Measurements from ENCODE around the gene DMTF1.
"Not testable (repeated sequence)": the region's sequence is repeated elsewhere in the genome, so short reads cannot be mapped to it uniquely, and the experiment has no call there.

DMTF1 gene

DNA sequence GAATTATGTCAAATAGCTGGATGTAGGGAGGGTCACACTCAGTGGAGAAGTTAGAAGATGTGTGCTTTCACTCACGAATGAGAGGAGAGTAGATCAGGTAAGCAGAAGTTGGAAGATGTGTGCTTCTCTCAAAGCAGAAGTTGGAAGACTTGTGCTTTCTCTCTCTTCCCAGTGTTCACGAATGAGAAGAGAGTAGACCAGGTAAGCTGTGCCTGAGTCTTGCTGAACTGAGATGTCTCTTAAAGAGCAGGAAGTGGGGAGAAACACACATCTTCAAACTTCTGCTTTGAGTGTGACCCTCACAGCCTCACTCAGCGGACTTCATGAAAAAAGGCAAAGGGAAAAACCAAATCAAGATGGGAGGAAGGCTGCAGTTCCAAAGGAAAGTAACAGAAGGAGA is 74.2 kb downstream of the DMTF1 start:
- no peak for DNase-seq

DNA sequence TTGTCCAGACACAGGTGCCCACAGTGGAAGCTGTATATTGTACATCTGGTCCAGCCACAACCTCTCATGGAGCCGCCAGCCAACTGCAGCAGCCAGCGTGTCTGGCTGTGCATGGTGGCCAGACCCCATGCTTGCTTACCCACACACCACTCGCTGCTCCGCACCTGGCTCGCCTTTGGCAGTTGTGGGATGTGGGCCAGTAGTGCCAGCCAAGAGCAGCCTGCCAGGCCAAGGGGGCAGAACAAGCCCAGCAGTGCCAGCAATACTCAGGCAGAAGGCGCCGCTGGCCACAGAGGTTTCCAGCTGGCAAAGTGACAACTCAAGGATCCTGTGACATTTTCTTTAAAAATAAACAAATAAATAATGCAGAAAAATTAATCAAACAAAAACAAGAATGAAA is 79.0 kb downstream of the DMTF1 start:
- no peak for DNase-seq

DNA sequence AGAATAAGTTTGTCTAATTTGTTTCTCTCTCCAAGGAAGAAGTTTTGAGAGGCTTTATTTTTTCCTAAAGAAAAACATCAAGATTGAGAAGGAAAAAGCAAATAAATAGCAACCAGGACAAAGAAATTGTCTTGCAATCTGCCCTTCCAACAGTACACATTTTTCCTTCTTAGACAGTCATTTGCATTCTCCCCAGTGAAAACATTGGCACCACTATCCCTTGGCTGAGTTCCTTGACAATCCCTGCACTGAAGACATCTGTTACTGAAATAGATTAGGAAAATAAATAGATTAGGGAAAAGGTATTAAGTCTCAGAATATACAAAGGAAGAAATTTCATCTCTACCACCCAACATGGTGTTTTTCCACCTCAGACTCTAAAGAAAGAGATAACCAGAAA is 79.5 kb downstream of the DMTF1 start:
- no peak for DNase-seq

DNA sequence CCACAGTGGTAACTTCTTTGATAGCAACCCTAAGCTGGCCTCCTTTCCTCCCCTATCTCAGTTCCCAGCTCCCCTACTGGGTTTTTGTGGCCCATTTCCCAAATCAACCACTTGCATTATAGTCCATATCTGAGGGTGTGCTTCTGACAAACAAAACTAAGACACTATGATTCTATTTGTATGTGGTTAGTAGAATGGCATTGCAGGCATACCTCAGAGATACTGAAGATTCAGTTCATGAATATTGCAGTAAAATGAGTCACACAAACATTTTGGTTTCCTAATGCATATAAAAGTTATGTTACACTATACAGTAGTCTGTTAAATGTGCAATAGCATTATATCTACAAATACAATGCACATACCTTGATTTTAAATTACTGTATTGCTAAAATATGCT is 82.7 kb downstream of the DMTF1 start:
- no peak for DNase-seq

DNA sequence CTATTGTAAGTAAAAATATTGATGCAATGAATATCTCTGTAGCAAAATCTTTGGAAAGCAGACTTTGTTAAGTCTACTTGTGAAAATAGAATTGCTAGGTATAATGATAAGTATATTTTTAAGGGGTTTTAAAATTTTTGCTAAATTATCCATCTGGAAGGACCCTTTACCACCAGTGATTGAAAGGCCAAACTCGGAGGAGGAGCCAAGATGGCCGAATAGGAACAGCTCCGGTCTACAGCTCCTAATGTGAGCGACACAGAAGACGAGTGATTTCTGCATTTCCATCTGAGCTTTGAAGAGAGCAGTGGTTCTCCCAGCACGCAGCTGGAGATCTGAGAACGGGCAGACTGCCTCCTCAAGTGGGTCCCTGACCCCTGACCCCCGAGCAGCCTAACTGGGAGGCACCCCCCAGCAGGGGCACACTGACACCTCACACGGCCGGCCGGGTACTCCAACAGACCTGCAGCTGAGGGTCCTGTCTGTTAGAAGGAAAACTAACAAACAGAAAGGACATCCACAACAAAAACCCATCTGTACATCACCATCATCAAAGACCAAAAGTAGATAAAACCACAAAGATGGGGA is 86.3 kb downstream of the DMTF1 start:
- not testable (repeated sequence) for DNase-seq

DNA sequence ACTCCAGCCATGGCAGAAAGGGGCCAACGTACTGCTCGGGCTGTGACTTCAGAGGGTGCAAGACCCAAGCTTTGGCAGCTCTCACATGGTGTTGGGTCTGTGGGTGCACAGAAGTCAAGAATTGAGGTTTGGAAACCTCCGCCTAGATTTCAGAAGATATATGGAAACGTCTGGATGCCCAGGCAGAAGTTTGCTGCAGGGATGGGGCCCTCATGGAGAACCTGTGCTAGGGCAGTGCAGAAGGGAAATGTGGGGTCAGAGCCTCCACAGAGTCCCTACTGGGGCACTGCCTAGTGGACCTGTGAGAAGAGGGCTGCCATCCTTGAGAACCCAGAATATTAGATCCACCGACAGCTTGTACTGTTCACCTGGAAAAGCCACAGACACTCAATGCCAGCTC is 93.4 kb downstream of the DMTF1 start:
- not testable (repeated sequence) for DNase-seq
